Measurements from ENCODE around the gene EP300. TPM values are rescaled to one million over a fixed set of nuclear protein-coding genes. Genes with fewer than 3 reads are reported as not detected.
"Not testable (repeated sequence)": the region's sequence is repeated elsewhere in the genome, so short reads cannot be mapped to it uniquely, and the experiment has no call there.

EP300 gene
- total and polyA plus RNA-seq, 2 donors from 2014 or later, result 4.1 to 76.8 TPM

GRCh38 chr22:41127451-41127850 lies 35.1 kb downstream of the EP300 start:
- H3K27me3 ChIP-seq (ENCODE audit: control insufficient read depth, insufficient read depth, low read length), result no peaks in the 10 kb centered on the region
- H3K36me3 ChIP-seq (ENCODE audit: control insufficient read depth in 2 of 3, insufficient read depth in 3 of 3, low read length in 3 of 3), result peaks cover 20 to 36% (median 30%) of the 10 kb centered on the region in 3 donors
- intact Hi-C loops (cut with DNase I), result no loop called here
- no peaks in the 10 kb centered on the region for H3K9me3 ChIP-seq (ENCODE audit: control insufficient read depth in 2 of 3, insufficient read depth in 1 of 3, low read length in 3 of 3)
- DNase-seq (no peak), FAIRE-seq (no peak)
- TF ChIP-seq, protein P1, sequence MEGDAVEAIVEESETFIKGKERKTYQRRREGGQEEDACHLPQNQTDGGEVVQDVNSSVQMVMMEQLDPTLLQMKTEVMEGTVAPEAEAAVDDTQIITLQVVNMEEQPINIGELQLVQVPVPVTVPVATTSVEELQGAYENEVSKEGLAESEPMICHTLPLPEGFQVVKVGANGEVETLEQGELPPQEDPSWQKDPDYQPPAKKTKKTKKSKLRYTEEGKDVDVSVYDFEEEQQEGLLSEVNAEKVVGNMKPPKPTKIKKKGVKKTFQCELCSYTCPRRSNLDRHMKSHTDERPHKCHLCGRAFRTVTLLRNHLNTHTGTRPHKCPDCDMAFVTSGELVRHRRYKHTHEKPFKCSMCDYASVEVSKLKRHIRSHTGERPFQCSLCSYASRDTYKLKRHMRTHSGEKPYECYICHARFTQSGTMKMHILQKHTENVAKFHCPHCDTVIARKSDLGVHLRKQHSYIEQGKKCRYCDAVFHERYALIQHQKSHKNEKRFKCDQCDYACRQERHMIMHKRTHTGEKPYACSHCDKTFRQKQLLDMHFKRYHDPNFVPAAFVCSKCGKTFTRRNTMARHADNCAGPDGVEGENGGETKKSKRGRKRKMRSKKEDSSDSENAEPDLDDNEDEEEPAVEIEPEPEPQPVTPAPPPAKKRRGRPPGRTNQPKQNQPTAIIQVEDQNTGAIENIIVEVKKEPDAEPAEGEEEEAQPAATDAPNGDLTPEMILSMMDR (IDR thresholded peaks at IDR 0.05; ENCODE audit: borderline replicate concordance, extremely low read depth, insufficient read depth), result no peak
- H3K4me3 ChIP-seq (ENCODE audit: low read length in 3 of 3), result no peak overlapping the region
- no peaks in the 10 kb centered on the region for H3K4me1 ChIP-seq (ENCODE audit: control insufficient read depth in 2 of 3, insufficient read depth in 2 of 3, low read depth in 1 of 3, low read length in 3 of 3)
- no peak overlapping the region for H3K27ac ChIP-seq (ENCODE audit: low read depth in 2 of 2, low read length in 2 of 2)
- H3K9ac ChIP-seq (ENCODE audit: low read length in 3 of 3), result no peak overlapping the region

GRCh38 chr22:41128606-41129005 lies 36.2 kb downstream of the EP300 start:
- no peak for FAIRE-seq
- Histone ChIP-seq H3K36me3 (ENCODE audit: control insufficient read depth in 2 of 3, insufficient read depth in 3 of 3, low read length in 3 of 3) (peaks cover 20 to 39% (median 35%) of the 10 kb centered on the region in 3 donors), H3K27me3 (ENCODE audit: control insufficient read depth, insufficient read depth, low read length) (no peaks in the 10 kb centered on the region), H3K27ac (ENCODE audit: low read depth in 2 of 2, low read length in 2 of 2) (no peak overlapping the region), H3K9ac (ENCODE audit: low read length in 3 of 3) (no peak overlapping the region), H3K9me3 (ENCODE audit: control insufficient read depth in 2 of 3, insufficient read depth in 1 of 3, low read length in 3 of 3) (no peaks in the 10 kb centered on the region), H3K4me3 (ENCODE audit: low read length in 3 of 3) (no peak overlapping the region), H3K4me1 (ENCODE audit: control insufficient read depth in 2 of 3, insufficient read depth in 2 of 3, low read depth in 1 of 3, low read length in 3 of 3) (no peaks in the 10 kb centered on the region)
- TF ChIP-seq, protein P1 (IDR thresholded peaks at IDR 0.05; ENCODE audit: borderline replicate concordance, extremely low read depth, insufficient read depth), result no peak
- DNase-seq, result no peak
- intact Hi-C loops (cut with DNase I), result no loop called here

DNA sequence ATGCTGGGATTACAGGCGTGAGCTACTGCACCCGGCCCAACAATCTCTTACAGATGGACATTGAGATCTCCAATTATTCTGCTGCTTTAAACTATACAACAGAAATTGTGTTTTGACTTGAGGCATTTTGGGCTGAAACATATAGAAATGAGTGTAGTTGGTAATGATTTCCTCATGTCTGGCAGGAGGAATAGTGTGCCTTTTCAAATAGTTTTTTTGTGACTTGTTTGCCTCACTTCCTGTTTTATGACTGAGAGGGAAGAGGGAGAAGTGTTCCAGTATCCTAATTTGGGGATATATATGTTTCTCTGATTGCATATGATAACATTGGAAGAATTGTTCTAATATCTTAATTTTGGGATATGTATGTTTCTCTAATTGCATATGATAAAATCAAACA lies 40.2 kb downstream of the EP300 start:
- no peaks in the 10 kb centered on the region for H3K9me3 ChIP-seq (ENCODE audit: control insufficient read depth in 2 of 3, insufficient read depth in 1 of 3, low read length in 3 of 3)
- FAIRE-seq (no peak), DNase-seq (no peak)
- H3K36me3 ChIP-seq (ENCODE audit: control insufficient read depth in 2 of 3, insufficient read depth in 3 of 3, low read length in 3 of 3), result peaks cover 18 to 44% (median 42%) of the 10 kb centered on the region in 3 donors
- H3K27ac ChIP-seq (ENCODE audit: low read depth in 2 of 2, low read length in 2 of 2), result no peak overlapping the region
- H3K4me3 ChIP-seq (ENCODE audit: low read length in 3 of 3), result no peak overlapping the region
- TF ChIP-seq, protein P1 (IDR thresholded peaks at IDR 0.05; ENCODE audit: borderline replicate concordance, extremely low read depth, insufficient read depth), result no peak
- H3K27me3 ChIP-seq (ENCODE audit: control insufficient read depth, insufficient read depth, low read length), result no peaks in the 10 kb centered on the region
- no peak overlapping the region for H3K9ac ChIP-seq (ENCODE audit: low read length in 3 of 3)
- intact Hi-C loops (cut with DNase I), result no loop called here
- H3K4me1 ChIP-seq (ENCODE audit: control insufficient read depth in 2 of 3, insufficient read depth in 2 of 3, low read depth in 1 of 3, low read length in 3 of 3), result no peaks in the 10 kb centered on the region

DNA sequence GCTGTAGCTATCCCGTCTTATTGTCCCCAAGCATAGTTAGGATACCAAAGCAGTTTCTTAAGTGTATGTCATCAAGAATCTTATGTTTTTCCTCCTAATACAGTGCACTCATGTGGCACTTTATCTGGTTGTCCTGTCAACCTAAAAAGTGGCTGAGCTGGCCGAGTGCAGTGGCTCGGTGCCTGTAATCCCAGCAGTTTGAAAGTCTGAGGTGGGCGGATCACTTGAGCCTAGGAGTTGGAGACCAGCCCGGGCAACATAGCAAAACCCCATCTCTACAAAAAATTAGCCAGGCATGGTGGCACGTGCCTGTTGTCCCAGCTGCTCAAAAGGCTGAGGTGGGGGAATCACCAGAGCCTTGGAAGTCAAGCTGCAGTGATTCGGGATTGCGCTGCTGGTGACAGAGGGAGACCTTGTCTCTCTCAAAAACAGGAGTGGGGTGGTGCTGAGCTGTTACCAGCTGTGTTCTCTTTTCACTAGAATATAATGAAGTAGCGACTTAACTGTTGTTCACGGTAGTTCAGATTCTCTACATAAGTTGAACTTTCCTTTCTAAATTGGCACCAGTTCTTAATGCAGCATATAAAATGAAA lies 48.1 kb downstream of the EP300 start:
- TF ChIP-seq, protein P1 (IDR thresholded peaks at IDR 0.05; ENCODE audit: borderline replicate concordance, extremely low read depth, insufficient read depth), result no peak
- FAIRE-seq, result no peak
- DNase-seq, result no peak
- Histone ChIP-seq H3K4me1 (ENCODE audit: control insufficient read depth in 2 of 3, insufficient read depth in 2 of 3, low read depth in 1 of 3, low read length in 3 of 3) (peaks cover 0 to 3% (median 2%) of the 10 kb centered on the region in 3 donors), H3K27me3 (ENCODE audit: control insufficient read depth, insufficient read depth, low read length) (no peaks in the 10 kb centered on the region), H3K4me3 (ENCODE audit: low read length in 3 of 3) (no peak overlapping the region), H3K9ac (ENCODE audit: low read length in 3 of 3) (no peak overlapping the region), H3K27ac (ENCODE audit: low read depth in 2 of 2, low read length in 2 of 2) (no peak overlapping the region), H3K9me3 (ENCODE audit: control insufficient read depth in 2 of 3, insufficient read depth in 1 of 3, low read length in 3 of 3) (no peaks in the 10 kb centered on the region), H3K36me3 (ENCODE audit: control insufficient read depth in 2 of 3, insufficient read depth in 3 of 3, low read length in 3 of 3) (peaks cover 25 to 71% (median 47%) of the 10 kb centered on the region in 3 donors)
- intact Hi-C loops (cut with DNase I), result no loop called here

DNA sequence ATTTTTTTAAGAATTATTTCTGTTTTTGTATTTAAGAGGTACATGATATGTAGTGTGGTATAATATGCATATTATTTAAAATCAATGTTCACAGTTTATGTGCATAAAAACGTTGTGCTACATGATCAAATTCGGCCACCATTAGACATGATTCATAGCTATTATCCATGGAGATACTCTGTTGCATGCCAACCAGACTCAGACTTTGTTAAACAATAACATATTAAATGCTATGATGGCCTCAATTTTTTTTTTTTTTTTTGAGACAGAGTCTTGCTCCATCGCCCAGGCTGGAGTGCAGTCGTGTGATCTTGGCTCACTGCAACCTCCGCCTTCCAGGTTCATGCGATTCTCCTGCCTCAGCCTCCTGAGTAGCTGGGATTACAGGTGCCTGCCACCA lies 53.5 kb downstream of the EP300 start:
- H3K9ac ChIP-seq (ENCODE audit: low read length in 3 of 3); H3K9me3 ChIP-seq (ENCODE audit: control insufficient read depth in 2 of 3, insufficient read depth in 1 of 3, low read length in 3 of 3); H3K4me3 ChIP-seq (ENCODE audit: low read length in 3 of 3); FAIRE-seq; H3K27ac ChIP-seq (ENCODE audit: low read depth in 2 of 2, low read length in 2 of 2); DNase-seq; H3K4me1 ChIP-seq (ENCODE audit: control insufficient read depth in 2 of 3, insufficient read depth in 2 of 3, low read depth in 1 of 3, low read length in 3 of 3); H3K27me3 ChIP-seq (ENCODE audit: control insufficient read depth, insufficient read depth, low read length); intact Hi-C loops (cut with DNase I): not testable (repeated sequence)
- peaks cover 32 to 68% (median 47%) of the 10 kb centered on the region in 3 donors for H3K36me3 ChIP-seq (ENCODE audit: control insufficient read depth in 2 of 3, insufficient read depth in 3 of 3, low read length in 3 of 3)
